ENCODE measurements around the gene HS3ST4.

HS3ST4 gene

GRCh38 chr16:25875956-25876598 lies 184.3 kb downstream of the HS3ST4 start:
- H2AFZ ChIP-seq (ENCODE audit: low read depth), result no peak overlapping the region
- TF ChIP-seq CTCF (conservative IDR thresholded peaks at IDR 0.05; ENCODE audit: low read depth, low read length), result no peak
- H3K27ac ChIP-seq, result no peak overlapping the region
- no peaks in the 10 kb centered on the region for H3K4me1 ChIP-seq (ENCODE audit: low read depth, poor library complexity, severe bottlenecking)
- no peaks in the 10 kb centered on the region for H3K27me3 ChIP-seq (ENCODE audit: insufficient read depth, low read depth)
- H3K4me2 ChIP-seq, result no peak overlapping the region
- H3K4me3 ChIP-seq (IDR thresholded peaks at IDR 0.05; ENCODE audit: insufficient read depth, low read depth, low read length), result no peak overlapping the region
- no peaks in the 10 kb centered on the region for H3K36me3 ChIP-seq (ENCODE audit: insufficient read depth)
- H3K79me2 ChIP-seq (ENCODE audit: insufficient read depth, low read depth), result no peaks in the 10 kb centered on the region
- H4K20me1 ChIP-seq (ENCODE audit: insufficient read depth), result no peaks in the 10 kb centered on the region
- no peak overlapping the region for H3K9ac ChIP-seq

GRCh38 chr16:25877103-25877502 lies 185.3 kb downstream of the HS3ST4 start:
- no peak overlapping the region for H3K4me3 ChIP-seq (IDR thresholded peaks at IDR 0.05; ENCODE audit: insufficient read depth, low read depth, low read length)
- TF ChIP-seq CTCF (conservative IDR thresholded peaks at IDR 0.05; ENCODE audit: low read depth, low read length), result no peak
- no peaks in the 10 kb centered on the region for H3K36me3 ChIP-seq (ENCODE audit: insufficient read depth)
- H3K4me2 ChIP-seq, result no peak overlapping the region
- H3K4me1 ChIP-seq (ENCODE audit: low read depth, poor library complexity, severe bottlenecking), result no peaks in the 10 kb centered on the region
- H3K27me3 ChIP-seq (ENCODE audit: insufficient read depth, low read depth), result no peaks in the 10 kb centered on the region
- no peak overlapping the region for H3K27ac ChIP-seq
- no peak overlapping the region for H3K9ac ChIP-seq
- H3K79me2 ChIP-seq (ENCODE audit: insufficient read depth, low read depth), result no peaks in the 10 kb centered on the region
- no peak overlapping the region for H2AFZ ChIP-seq (ENCODE audit: low read depth)
- no peaks in the 10 kb centered on the region for H4K20me1 ChIP-seq (ENCODE audit: insufficient read depth)

GRCh38 chr16:25886598-25886997 lies 194.8 kb downstream of the HS3ST4 start:
- Histone ChIP-seq H3K4me2 (peak overlapping the region; percentile 18; the same call in 1 of the 2 replicates), H3K4me1 (ENCODE audit: low read depth, poor library complexity, severe bottlenecking) (no peaks in the 10 kb centered on the region), H3K27ac (no peak overlapping the region), H3K27me3 (ENCODE audit: insufficient read depth, low read depth) (no peaks in the 10 kb centered on the region), H3K9ac (no peak overlapping the region), H2AFZ (ENCODE audit: low read depth) (no peak overlapping the region), H3K79me2 (ENCODE audit: insufficient read depth, low read depth) (no peaks in the 10 kb centered on the region), H4K20me1 (ENCODE audit: insufficient read depth) (no peaks in the 10 kb centered on the region), H3K4me3 (IDR thresholded peaks at IDR 0.05; ENCODE audit: insufficient read depth, low read depth, low read length) (no peak overlapping the region), H3K36me3 (ENCODE audit: insufficient read depth) (no peaks in the 10 kb centered on the region)
- TF ChIP-seq CTCF (conservative IDR thresholded peaks at IDR 0.05; ENCODE audit: low read depth, low read length), result no peak

- Histone ChIP-seq H3K4me1 (ENCODE audit: low read depth, poor library complexity, severe bottlenecking) (no peaks in the 10 kb centered on the region), H2AFZ (ENCODE audit: low read depth) (no peak overlapping the region), H3K27me3 (ENCODE audit: insufficient read depth, low read depth) (no peaks in the 10 kb centered on the region), H3K27ac (no peak overlapping the region), H3K9ac (no peak overlapping the region), H4K20me1 (ENCODE audit: insufficient read depth) (no peaks in the 10 kb centered on the region), H3K4me3 (IDR thresholded peaks at IDR 0.05; ENCODE audit: insufficient read depth, low read depth, low read length) (no peak overlapping the region), H3K79me2 (ENCODE audit: insufficient read depth, low read depth) (no peaks in the 10 kb centered on the region), H3K36me3 (ENCODE audit: insufficient read depth) (no peaks in the 10 kb centered on the region), H3K4me2 (no peak overlapping the region)
- no peak for TF ChIP-seq CTCF (conservative IDR thresholded peaks at IDR 0.05; ENCODE audit: low read depth, low read length)
These were observed 197.1 kb downstream of the HS3ST4 start for GRCh38 chr16:25888868-25889267.
